Smooth muscle cell of the umbilical artery (primary cell): ENCODE data around the gene TLE1. TPM values are rescaled to one million over a fixed set of nuclear protein-coding genes. Genes with fewer than 3 reads are reported as not detected.

Source experiments
- total RNA-seq: library from RNA; depleted of rRNA; stranded (reverse); fragments of >200 nt; gene quantifications from 2 replicates; pipeline ENCODE4 v1.2.3, GENCODE V29; 2014

TLE1 gene
- total RNA-seq = 18.1 and 30.6 TPM in 2 replicates

DNA sequence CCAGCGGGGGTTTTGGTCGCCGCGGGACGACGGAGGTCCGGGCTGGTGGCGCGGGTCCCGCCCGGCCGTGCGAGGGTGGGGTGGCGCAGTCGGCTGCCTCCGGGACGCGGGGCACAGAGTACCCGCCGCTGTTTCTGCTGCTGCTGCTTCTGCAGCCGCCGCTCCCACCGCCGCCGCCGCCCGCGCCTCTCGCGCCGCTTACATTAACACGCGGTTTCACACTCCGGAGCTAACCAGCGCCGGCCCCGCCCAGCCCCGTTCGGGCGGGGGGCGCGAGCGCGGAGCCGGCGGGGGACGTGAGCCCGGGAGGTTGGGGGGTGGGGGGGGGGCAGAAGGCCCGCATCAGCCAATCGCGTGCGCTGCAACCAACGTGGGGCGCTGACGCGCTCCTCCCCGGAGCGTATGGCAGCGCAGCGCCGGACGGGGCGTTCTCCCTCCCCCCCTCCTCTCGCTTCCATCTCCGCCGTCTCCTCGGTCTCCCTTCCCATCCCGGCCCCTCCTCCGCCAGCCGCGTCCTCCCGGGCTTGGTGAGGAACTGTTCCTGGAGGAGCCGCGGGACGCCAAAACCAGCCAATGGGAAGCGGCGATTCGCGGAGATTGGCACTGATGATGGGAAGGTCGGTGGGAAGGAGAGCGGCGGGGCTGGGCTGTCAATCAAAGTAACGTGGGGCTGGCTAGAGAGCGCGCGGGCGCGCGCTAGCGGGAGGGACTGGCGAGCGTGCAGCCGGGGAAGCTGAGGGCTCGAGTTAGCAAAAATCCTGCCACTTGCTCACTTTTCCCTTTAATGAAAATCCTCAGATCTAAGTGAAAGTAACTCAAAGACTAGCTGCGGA lies at the start of gene TLE1:
TLE1 (minus strand) TSS at position 205 of the 833 bp plus-strand sequence. CDS start 1,307 bp downstream, outside the sequence.

Other genes with a start within 250 kb of the TLE1 start
- gene SPATA31D4, start 238.9 kb upstream of the TLE1 start, total RNA-seq = not detected in 2 replicates